RWPE1 (cell line): ENCODE measurements around the gene NUFIP1.

ENCODE experiments used
- CTCF ChIA-PET: fragments of 350-600 bp; sonication (Branson Sonifier 250); formaldehyde crosslinking; extraction: SDS; loops from one replicate; lab custom pipeline; 2021; lab: Yijun Ruan, JAX
- POLR2A ChIA-PET: fragments of 400-600 bp; formaldehyde crosslinking; extraction: SDS; loops from one replicate; lab custom pipeline; 2020; ENCODE audit warnings: antibody characterized with exemption; ENCODE audit not compliant: low non-redundant PET; lab: Yijun Ruan, JAX
- DNase-seq: peaks from one replicate; pipeline ENCODE4 v3.0.0; 2012; ENCODE audit warnings: low spot score
- H3K27ac ChIP-seq: fragments of 450-650 bp; 2 replicates; pipeline ENCODE4 v1.5.1; 2017
- TF ChIP-seq, protein P1 (sequence below): fragments of 450-650 bp; conservative IDR thresholded peaks from 2 replicates; pipeline ENCODE4 v1.5.1; 2017; ENCODE audit warnings: low read depth, mild to moderate bottlenecking

Gene NUFIP1

DNA sequence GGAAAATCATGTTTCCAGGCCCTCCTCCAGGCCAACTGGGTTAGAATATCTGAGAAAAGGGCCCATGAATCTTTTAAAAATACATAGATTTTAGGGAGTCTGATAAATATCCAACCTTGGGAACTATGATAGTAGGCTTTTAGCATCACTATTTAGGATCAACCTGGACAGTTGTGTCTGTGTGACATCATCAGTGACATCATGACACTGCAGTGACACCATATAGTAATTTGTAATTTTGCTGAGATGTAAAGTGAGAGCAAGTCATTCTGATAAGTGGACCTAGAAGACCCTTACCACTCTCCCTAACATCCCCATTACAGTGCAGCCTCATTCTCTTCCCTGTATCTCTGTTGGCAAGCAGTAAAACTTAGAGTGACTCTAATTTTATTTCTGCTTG is 14.1 kb upstream of the NUFIP1 start:
- H3K27ac ChIP-seq = no peak overlapping the region
- no peak for DNase-seq
- ChIA-PET CTCF (no interaction called here), POLR2A (no interaction called here)
- TF ChIP-seq, protein P1, sequence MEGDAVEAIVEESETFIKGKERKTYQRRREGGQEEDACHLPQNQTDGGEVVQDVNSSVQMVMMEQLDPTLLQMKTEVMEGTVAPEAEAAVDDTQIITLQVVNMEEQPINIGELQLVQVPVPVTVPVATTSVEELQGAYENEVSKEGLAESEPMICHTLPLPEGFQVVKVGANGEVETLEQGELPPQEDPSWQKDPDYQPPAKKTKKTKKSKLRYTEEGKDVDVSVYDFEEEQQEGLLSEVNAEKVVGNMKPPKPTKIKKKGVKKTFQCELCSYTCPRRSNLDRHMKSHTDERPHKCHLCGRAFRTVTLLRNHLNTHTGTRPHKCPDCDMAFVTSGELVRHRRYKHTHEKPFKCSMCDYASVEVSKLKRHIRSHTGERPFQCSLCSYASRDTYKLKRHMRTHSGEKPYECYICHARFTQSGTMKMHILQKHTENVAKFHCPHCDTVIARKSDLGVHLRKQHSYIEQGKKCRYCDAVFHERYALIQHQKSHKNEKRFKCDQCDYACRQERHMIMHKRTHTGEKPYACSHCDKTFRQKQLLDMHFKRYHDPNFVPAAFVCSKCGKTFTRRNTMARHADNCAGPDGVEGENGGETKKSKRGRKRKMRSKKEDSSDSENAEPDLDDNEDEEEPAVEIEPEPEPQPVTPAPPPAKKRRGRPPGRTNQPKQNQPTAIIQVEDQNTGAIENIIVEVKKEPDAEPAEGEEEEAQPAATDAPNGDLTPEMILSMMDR = no peak

DNA sequence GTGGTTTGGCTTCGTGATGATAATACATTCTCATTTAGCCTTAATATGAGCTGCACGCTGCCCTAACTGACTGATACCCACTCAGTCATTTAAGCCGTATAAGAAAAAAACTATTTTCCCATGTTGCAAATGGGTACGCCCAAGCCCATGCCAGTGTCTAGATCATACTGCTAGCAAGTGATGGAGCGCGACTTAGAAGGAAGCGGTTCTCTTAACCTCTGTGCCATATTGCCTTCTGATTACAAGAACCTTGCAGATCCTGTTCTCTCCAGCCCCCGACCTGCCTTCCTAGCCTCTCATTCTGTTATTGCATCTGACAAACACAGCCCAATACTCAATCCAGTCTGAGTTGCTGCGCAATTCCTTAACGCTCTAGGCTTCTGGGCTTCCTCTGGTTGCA is 670 bp upstream of the NUFIP1 start:
- peak overlapping the region; percentile 79 for H3K27ac ChIP-seq
- CTCF ChIA-PET = interaction anchor here (0.5 kb wide), 1 partner anchor 174 kb away, joined by 3 read pairs; no protein-coding TSS in a partner anchor
- DNase-seq = no peak
- POLR2A ChIA-PET = no interaction called here
- TF ChIP-seq, protein P1 = no peak

DNA sequence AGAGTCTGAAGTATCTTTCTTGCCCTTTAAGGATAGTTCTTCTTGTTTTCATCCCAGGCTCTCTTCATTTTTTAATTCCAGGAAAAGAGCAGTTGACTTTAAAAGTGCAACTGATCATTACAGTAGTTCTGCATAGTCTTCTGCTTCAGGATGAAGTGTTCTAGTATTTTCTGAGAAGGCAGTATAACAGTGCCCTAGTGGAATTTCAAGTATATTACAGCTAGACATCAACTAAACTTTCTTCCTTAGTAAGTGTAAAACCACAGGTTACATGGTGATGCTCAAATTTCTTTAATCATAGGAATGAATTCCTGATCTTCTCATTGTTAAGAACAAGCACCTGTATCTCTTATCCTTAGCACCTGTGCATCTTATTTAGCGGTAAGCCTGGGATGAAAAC is 10.9 kb downstream of the NUFIP1 start:
- no peak overlapping the region for H3K27ac ChIP-seq
- TF ChIP-seq, protein P1 = no peak
- ChIA-PET POLR2A (no interaction called here), CTCF (interaction anchor here (0.5 kb wide), 1 partner anchor 18 kb away, joined by 4 read pairs; no protein-coding TSS in a partner anchor)
- DNase-seq = no peak

DNA sequence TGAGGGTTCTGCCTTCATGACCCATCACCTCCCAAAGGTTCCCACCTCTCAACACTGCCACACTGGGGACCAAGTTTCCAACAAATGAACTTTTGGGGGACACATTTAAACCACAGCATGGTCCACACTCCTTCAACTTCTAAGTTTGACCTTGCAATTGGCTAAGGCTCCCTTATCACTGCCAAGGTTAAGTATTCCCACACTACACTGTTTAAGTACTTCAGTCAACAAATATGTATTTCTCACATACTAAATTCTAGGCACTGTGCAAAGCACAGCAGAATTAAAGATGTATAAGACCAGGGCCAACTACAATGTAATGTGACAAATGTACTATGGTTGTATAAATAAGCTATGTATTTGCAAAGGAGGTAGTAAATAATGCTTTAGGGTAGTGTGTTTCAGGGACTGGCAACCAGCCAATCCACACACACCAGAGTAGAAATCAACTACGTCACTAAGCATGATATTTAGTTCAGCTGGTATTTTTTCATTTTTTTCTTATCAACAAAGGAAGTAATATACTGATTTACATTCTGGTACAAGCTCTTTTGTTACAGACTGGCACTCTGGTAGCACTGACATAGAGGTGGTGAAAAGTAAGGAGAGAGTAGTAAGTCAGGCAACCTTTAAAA is 12.2 kb downstream of the NUFIP1 start:
- no peak overlapping the region for H3K27ac ChIP-seq
- ChIA-PET POLR2A (no interaction called here), CTCF (no interaction called here)
- no peak for DNase-seq
- TF ChIP-seq, protein P1 = no peak

DNA sequence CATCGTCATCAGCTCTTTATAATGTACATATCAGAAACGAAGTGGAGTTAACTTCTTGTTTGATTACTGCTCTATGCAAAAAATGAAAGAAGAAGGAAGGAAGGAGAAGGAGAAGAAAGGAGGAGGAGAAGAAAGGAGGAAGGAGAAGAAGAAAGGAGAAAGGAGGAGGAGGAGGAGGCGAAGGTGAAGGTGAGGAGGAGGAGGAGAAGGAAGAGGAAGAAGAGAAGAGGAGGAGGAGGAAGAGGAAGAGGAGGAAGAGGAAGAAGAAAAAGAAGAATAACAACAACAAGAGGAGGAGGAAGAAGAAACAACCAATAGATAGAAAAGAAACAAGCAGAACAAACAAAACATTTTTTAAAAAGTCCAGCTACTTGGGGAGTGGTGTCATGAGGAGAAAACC is 13.1 kb downstream of the NUFIP1 start:
- ChIA-PET CTCF (no interaction called here), POLR2A (no interaction called here)
- no peak for DNase-seq
- H3K27ac ChIP-seq = no peak overlapping the region
- TF ChIP-seq, protein P1 = no peak

DNA sequence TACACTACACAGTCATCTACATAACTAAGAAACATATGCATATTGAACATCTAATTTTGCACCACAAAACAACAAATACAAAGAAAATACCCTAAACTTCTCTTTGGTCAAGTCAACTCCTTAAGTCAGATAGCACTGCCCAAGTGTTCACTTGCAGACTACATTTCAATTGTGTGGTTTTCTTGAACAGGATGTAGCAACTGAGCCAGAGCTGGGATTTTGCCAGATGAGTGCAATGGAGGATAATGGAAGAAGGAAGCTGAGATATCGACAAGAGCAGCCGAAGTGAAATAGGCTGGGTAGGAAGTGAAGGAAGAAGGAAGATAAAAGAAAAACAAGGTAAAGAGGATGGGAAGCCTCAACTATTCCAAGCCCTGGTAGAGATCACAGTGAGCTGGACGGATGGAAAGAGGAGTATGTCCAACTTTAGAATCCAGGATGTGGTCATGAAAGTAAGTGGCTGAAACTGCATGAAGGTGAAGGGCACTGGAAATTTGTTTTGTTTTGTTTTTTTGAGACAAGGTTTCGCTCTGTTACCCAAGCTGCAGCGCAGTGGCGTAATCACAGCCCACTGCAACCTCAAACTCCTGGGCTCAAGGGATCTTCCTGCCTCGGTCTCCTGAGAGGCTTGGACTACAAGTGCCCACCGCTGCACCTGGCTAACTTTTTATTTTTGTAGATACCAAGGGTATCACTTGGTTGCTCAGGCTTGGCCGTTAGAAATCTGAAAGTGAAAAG is 15.0 kb downstream of the NUFIP1 start:
- ChIA-PET POLR2A (no interaction called here), CTCF (interaction anchor here (0.6 to 0.8 kb wide), 4 partner anchors 100 to 1065 kb away, joined by 3 to 6 read pairs (median 4); no protein-coding TSS in a partner anchor)
- TF ChIP-seq, protein P1 = no peak
- DNase-seq = no peak
- H3K27ac ChIP-seq = no peak overlapping the region
